Osteocyte (in vitro differentiated cells): Measurements from ENCODE around the gene HECTD1. TPM values are rescaled to one million over a fixed set of nuclear protein-coding genes. Genes with fewer than 3 reads are reported as not detected.
"Not testable (repeated sequence)": the region's sequence is repeated elsewhere in the genome, so short reads cannot be mapped to it uniquely, and the experiment has no call there.

Source experiments
- DNase-seq: peaks from one replicate; pipeline ENCODE4 v3.0.0; 2021; ENCODE audit warnings: mixed read lengths; ENCODE audit not compliant: unreplicated experiment; ENCODE audit errors: extremely low spot score
- H3K27ac Mint-ChIP-seq: one replicate; pipeline ENCODE4 v1.8.0; 2021; ENCODE audit warnings: mild to moderate bottlenecking, mixed read lengths; ENCODE audit not compliant: unreplicated experiment
- H3K27me3 Mint-ChIP-seq: one replicate; pipeline ENCODE4 v1.8.0; 2021; ENCODE audit warnings: mixed read lengths; ENCODE audit not compliant: unreplicated experiment
- H3K36me3 Mint-ChIP-seq: one replicate; pipeline ENCODE4 v1.8.0; 2021; ENCODE audit warnings: mixed read lengths; ENCODE audit not compliant: unreplicated experiment
- H3K4me1 Mint-ChIP-seq: one replicate; pipeline ENCODE4 v1.8.0; 2021; ENCODE audit warnings: mixed read lengths; ENCODE audit not compliant: unreplicated experiment
- H3K4me3 Mint-ChIP-seq: one replicate; pipeline ENCODE4 v1.8.0; 2021; ENCODE audit warnings: mild to moderate bottlenecking, moderate library complexity, mixed read lengths; ENCODE audit not compliant: unreplicated experiment
- H3K9me3 Mint-ChIP-seq: one replicate; pipeline ENCODE4 v1.8.0; 2021; ENCODE audit warnings: mixed read lengths; ENCODE audit not compliant: unreplicated experiment
- CTCF ChIP-seq: fragments of 200-600 bp; sonication (generic); IDR thresholded peaks from 2 replicates; pipeline ENCODE4 v1.5.0; 2021; ENCODE audit warnings: antibody characterized with exemption, mild to moderate bottlenecking, moderate library complexity
- total RNA-seq: library from RNA; stranded (reverse); gene quantifications from 2 replicates; pipeline ENCODE4 v1.2.1, GENCODE V29; 2021

The HECTD1 gene
- total RNA-seq, 1 donor from 2014 or later = 175 TPM

GRCh38 chr14:31106768-31107167, 100.8 kb downstream of the HECTD1 start:
- TF ChIP-seq CTCF = no peak

GRCh38 chr14:31097081-31097480, 110.5 kb downstream of the HECTD1 start:
- H3K27ac Mint-ChIP-seq = no peak overlapping the region
- DNase-seq = no peak
- H3K4me3 Mint-ChIP-seq = no peak overlapping the region
- no peaks in the 10 kb centered on the region for H3K27me3 Mint-ChIP-seq
- TF ChIP-seq CTCF = no peak
- peaks cover 40% of the 10 kb centered on the region for H3K36me3 Mint-ChIP-seq
- no peaks in the 10 kb centered on the region for H3K9me3 Mint-ChIP-seq
- no peaks in the 10 kb centered on the region for H3K4me1 Mint-ChIP-seq

More at GRCh38 chr14:31106768-31107167, 100.8 kb downstream of the HECTD1 start:
- Mint-ChIP-seq H3K36me3 (peaks cover 60% of the 10 kb centered on the region), H3K4me3 (no peak overlapping the region), H3K9me3 (no peaks in the 10 kb centered on the region), H3K27me3 (no peaks in the 10 kb centered on the region), H3K27ac (no peak overlapping the region), H3K4me1 (no peaks in the 10 kb centered on the region)
- no peak for DNase-seq

- peaks cover 7% of the 10 kb centered on the region for H3K4me1 Mint-ChIP-seq
- no peak overlapping the region for H3K27ac Mint-ChIP-seq
- H3K27me3 Mint-ChIP-seq = no peaks in the 10 kb centered on the region
- TF ChIP-seq CTCF = no peak
- no peak overlapping the region for H3K4me3 Mint-ChIP-seq
- no peak for DNase-seq
- peaks cover 34% of the 10 kb centered on the region for H3K36me3 Mint-ChIP-seq
- no peaks in the 10 kb centered on the region for H3K9me3 Mint-ChIP-seq
Observed at GRCh38 chr14:31096255-31096654, 111.3 kb downstream of the HECTD1 start.

GRCh38 chr14:31095817-31096216, 111.8 kb downstream of the HECTD1 start:
- H3K4me3 Mint-ChIP-seq, H3K9me3 Mint-ChIP-seq, H3K27ac Mint-ChIP-seq, DNase-seq, H3K27me3 Mint-ChIP-seq: not testable (repeated sequence)
- H3K36me3 Mint-ChIP-seq = peaks cover 29% of the 10 kb centered on the region
- H3K4me1 Mint-ChIP-seq = peaks cover 12% of the 10 kb centered on the region

- H3K27ac Mint-ChIP-seq, H3K9me3 Mint-ChIP-seq: not testable (repeated sequence)
- H3K36me3 Mint-ChIP-seq = peaks cover 14% of the 10 kb centered on the region
Observed at GRCh38 chr14:31093884-31094839, 113.4 kb downstream of the HECTD1 start.

GRCh38 chr14:31092160-31092708, 115.4 kb downstream of the HECTD1 start:
- Mint-ChIP-seq H3K4me1 (peaks cover 18% of the 10 kb centered on the region), H3K36me3 (peaks cover 5% of the 10 kb centered on the region), H3K9me3 (no peaks in the 10 kb centered on the region), H3K4me3 (no peak overlapping the region), H3K27me3 (no peaks in the 10 kb centered on the region), H3K27ac (no peak overlapping the region)
- no peak for TF ChIP-seq CTCF
- DNase-seq = no peak

More at GRCh38 chr14:31093884-31094839, 113.4 kb downstream of the HECTD1 start:
- not testable (repeated sequence) for H3K27me3 Mint-ChIP-seq, DNase-seq, H3K4me3 Mint-ChIP-seq
- peaks cover 18% of the 10 kb centered on the region for H3K4me1 Mint-ChIP-seq
